ENCODE measurements around the gene ABCA9. TPM values are rescaled to one million over a fixed set of nuclear protein-coding genes. Genes with fewer than 3 reads are reported as not detected.
"Not testable (repeated sequence)": the region's sequence is repeated elsewhere in the genome, so short reads cannot be mapped to it uniquely, and the experiment has no call there.

ABCA9 gene
- total and polyA plus RNA-seq, 2 of the 13 experiments (the other 11 are each of a cell fraction or from before 2014, with no cell fraction given), result 0.04 TPM; not detected in 1

DNA sequence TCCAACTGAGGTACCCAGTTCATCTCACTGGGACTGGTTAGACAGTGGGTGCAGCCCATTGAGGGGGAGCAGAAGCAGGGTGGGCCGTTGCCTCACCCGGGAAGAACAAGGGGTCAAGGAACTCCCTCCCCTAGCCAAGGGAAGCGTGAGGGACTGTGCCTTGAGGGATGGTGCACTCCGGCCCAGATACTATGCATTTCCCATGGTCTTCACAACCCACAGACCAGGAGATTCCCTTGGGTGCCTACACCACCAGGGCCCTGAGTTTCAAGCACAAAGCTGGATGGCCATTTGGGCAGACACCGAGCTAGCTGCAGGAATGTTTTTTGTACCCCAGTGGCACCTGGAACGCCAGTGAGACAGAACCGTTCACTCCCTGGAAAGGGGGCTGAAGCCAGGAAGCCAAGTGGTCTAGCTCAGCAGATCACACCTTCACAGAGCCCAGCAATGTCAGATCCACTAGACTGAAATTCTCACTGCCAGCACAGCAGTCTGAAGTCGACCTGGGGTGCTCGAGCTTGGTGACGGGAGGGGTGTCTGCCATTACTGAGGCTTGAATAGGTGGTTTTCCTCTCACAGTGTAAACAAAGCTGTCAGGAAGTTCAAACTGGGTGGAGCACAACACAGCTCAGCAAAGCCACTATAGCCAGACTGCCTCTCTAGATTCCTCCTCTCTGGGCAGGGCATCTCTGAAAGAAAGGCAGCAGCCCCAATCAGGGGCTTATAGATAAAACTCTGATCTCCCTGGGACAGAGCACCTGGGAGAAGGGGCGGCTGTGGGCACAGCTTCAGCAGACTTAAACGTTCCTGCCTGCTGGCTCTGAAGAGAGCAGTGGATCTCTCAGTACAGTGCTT, 9.9 kb upstream of the ABCA9 start (continued):
- TF ChIP-seq SAFB2 (CRISPR knock-in tag; IDR thresholded peaks at IDR 0.05; ENCODE audit: borderline replicate concordance, low read depth) (peak; percentile 69; the same call in 1 of the 2 replicates), ZNF30 (CRISPR knock-in tag; IDR thresholded peaks at IDR 0.05) (peak; percentile 47; the same call in 1 of the 2 replicates), FOSL2 (CRISPR knock-in tag; IDR thresholded peaks at IDR 0.05) (peak; percentile 8; the same call in 1 of the 2 replicates), ZNF446 (CRISPR knock-in tag; IDR thresholded peaks at IDR 0.05) (0 out of 2 replicates have a peak, but pooled peaks have one; percentile 43), FOXC1 (CRISPR knock-in tag; IDR thresholded peaks at IDR 0.05; ENCODE audit: borderline replicate concordance) (0 out of 2 replicates have a peak, but pooled peaks have one; percentile 20), ZSCAN9 (CRISPR knock-in tag; IDR thresholded peaks at IDR 0.05; ENCODE audit: borderline replicate concordance) (0 out of 2 replicates have a peak, but pooled peaks have one; percentile 6), FOXA3 (CRISPR knock-in tag; IDR thresholded peaks at IDR 0.05) (peak; percentile 72), MAZ (CRISPR knock-in tag; IDR thresholded peaks at IDR 0.05; ENCODE audit: low read depth) (peak; percentile 19; the same call in 1 of the 2 replicates), ARHGAP35 (CRISPR knock-in tag; IDR thresholded peaks at IDR 0.05; ENCODE audit: borderline replicate concordance) (0 out of 2 replicates have a peak, but pooled peaks have one; percentile 19), HOXA3 (CRISPR knock-in tag; IDR thresholded peaks at IDR 0.05) (peak; percentile 52; the same call in 1 of the 2 replicates), NRL (CRISPR knock-in tag; IDR thresholded peaks at IDR 0.05; ENCODE audit: borderline replicate concordance) (peak; percentile 31; the same call in 1 of the 2 replicates), SP5 (CRISPR knock-in tag; IDR thresholded peaks at IDR 0.05; ENCODE audit: borderline replicate concordance, low read depth) (peak; percentile 79), SALL1 (CRISPR knock-in tag; IDR thresholded peaks at IDR 0.05) (peak; percentile 55), ELF3 (CRISPR knock-in tag; IDR thresholded peaks at IDR 0.05) (0 out of 2 replicates have a peak, but pooled peaks have one; percentile 21), SOX13 (CRISPR knock-in tag; conservative IDR thresholded peaks at IDR 0.05 in 1 of 2, IDR thresholded peaks at IDR 0.05 in 1 of 2) (peak in 1 of 2 experiments; percentile 15; a peak in 1 of 4 replicates)
- not testable (repeated sequence) for TF ChIP-seq MAZ (IDR thresholded peaks at IDR 0.05; ENCODE audit: borderline replicate concordance, low read depth, low read length); SOX13 (IDR thresholded peaks at IDR 0.05)
